ENCODE measurements around the gene RAB44.

Gene RAB44

DNA sequence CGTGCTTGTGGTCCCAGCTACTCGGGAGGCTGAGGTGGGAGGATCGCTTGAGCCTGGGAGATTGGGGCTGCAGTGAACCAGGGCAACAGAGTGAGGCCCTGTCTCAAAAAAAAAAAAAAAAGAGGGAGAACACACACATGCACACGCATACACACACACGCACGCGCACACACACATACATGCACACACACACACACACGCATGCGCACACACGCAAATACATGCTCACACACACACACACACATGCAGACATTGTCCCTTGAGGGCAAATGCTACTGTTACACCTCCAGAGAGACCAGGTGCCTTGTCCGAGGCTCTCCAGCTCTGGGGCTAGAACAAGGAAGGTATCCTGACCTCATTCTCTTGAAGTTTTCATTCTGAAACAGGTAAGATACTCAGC lies 64.5 kb downstream of the RAB44 start:
- no peak overlapping the region for H3K27ac ChIP-seq
- TF ChIP-seq, protein P1, sequence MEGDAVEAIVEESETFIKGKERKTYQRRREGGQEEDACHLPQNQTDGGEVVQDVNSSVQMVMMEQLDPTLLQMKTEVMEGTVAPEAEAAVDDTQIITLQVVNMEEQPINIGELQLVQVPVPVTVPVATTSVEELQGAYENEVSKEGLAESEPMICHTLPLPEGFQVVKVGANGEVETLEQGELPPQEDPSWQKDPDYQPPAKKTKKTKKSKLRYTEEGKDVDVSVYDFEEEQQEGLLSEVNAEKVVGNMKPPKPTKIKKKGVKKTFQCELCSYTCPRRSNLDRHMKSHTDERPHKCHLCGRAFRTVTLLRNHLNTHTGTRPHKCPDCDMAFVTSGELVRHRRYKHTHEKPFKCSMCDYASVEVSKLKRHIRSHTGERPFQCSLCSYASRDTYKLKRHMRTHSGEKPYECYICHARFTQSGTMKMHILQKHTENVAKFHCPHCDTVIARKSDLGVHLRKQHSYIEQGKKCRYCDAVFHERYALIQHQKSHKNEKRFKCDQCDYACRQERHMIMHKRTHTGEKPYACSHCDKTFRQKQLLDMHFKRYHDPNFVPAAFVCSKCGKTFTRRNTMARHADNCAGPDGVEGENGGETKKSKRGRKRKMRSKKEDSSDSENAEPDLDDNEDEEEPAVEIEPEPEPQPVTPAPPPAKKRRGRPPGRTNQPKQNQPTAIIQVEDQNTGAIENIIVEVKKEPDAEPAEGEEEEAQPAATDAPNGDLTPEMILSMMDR (IDR thresholded peaks at IDR 0.05), result no peak
- no peak for TF ChIP-seq ZFX (IDR thresholded peaks at IDR 0.05; ENCODE audit: borderline replicate concordance)

DNA sequence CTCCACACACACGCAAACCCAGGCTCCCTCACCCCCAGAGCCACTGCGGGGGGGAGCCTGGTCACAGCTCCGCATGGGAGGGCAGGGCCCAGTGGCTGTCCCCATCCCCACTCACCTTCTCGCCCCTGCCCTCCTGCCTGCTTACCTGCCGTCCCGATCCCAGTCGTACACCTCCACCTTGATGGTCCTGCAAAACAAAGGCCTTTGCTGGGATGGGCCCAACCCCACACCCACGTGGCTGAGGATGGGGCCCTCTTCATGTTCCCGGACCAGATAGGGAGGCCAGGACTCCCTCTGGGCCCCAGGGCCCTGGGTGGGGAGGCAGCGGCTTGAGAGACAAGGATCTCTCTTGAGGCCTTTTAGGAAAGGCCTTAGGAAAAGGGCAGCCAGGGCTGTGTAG lies 67.6 kb downstream of the RAB44 start:
- no peak overlapping the region for H3K27ac ChIP-seq
- TF ChIP-seq, protein P1 (IDR thresholded peaks at IDR 0.05), result no peak
- no peak for TF ChIP-seq ZFX (IDR thresholded peaks at IDR 0.05; ENCODE audit: borderline replicate concordance)

DNA sequence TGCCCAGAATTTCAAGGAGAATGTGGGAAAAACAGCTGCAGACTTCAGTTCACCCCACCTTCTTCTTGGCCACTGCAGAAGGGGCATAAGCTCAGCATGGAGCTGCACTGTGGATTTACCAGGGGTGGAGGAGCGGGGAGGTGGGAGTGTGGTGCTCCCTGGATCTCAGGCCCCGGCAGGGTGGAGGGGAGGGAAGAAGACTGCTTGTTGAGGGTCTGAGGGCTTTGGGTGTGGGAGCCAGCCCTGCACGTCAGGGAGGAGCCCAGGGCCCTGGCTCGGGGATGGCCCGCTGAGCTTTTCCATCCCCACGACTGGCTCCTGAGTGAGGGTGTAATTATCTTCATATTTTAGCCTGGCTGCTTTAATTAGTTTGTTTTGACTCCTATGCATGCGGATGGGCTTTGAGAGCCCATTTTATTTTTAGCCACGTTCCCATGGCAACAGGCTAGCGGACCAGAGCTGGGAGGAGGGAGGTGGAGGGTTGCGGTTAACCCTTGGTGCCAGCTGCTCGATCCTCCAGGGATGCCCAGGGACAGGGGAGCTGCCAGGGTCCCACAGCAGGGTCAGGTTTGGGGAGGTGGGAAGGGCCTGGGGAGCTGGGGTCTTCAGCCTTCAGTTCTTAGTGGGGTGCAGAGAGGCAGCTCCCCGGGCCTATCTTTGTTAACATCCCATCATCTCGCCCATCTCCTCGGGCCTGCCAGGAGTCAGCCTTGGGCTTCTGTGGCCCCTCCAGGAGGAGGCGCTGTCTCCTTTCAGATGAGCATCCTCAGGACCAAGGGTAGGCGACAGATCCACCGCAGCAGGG lies 68.2 kb downstream of the RAB44 start:
- H3K27ac ChIP-seq, result no peak overlapping the region
- TF ChIP-seq, protein P1 (IDR thresholded peaks at IDR 0.05), result peak; percentile 90
- no peak for TF ChIP-seq ZFX (IDR thresholded peaks at IDR 0.05; ENCODE audit: borderline replicate concordance)

DNA sequence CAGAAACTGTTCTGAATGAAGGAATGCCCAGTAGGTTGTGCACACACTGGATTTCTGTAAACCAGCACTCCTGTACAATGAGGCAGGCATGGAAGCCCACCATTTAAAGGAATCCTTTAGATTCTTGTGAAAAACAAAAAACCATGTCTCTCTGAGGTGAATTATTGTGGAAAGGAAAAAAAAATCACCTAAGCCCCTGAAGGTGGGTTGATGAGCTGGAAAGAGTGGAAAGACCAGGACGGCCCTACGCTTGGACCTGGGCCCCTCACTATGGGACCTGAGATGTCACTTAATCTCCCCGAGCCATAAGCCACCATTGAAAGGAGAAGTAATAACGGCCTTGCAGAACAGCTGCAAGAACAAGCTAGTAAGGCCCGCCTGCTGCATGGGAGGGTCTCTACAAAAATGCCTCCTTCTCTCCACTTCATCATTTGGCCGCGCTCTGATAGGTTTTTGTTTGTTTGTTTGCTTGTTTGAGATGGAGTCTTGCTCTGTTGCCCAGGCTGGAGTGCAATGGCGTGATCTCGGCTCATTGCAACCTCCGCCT lies 68.8 kb downstream of the RAB44 start:
- no peak for TF ChIP-seq ZFX (IDR thresholded peaks at IDR 0.05; ENCODE audit: borderline replicate concordance)
- TF ChIP-seq, protein P1 (IDR thresholded peaks at IDR 0.05), result peak; percentile 62

DNA sequence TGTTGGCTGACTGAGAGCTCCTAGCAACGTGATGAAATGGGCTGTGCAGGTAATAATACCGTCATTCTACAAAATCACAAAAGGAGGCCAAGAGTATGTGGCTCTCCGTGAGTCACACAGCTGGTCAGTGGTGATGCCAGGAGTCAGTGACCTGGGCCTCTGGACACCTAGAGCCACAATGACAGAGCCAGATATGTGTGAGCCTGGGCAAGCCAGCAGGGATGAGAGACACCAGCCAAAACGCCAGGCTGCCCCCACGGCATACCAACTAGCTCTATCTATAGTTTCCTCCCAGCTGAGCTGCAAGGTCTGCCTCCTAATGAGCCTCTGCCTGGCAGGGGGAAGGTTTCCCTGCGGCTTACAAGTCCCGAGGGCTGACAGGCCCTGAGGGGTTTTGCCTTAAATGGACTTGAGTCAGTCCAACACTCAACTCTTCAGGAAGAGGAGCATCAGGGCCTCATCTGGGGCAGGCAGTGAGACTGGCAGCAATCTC lies 71.6 kb downstream of the RAB44 start:
- H3K27ac ChIP-seq, result no peak overlapping the region
- no peak for TF ChIP-seq ZFX (IDR thresholded peaks at IDR 0.05; ENCODE audit: borderline replicate concordance)
- TF ChIP-seq, protein P1 (IDR thresholded peaks at IDR 0.05), result no peak

More for the DNA sequence above, 68.8 kb downstream of the RAB44 start:
- H3K27ac ChIP-seq, result no peak overlapping the region

DNA sequence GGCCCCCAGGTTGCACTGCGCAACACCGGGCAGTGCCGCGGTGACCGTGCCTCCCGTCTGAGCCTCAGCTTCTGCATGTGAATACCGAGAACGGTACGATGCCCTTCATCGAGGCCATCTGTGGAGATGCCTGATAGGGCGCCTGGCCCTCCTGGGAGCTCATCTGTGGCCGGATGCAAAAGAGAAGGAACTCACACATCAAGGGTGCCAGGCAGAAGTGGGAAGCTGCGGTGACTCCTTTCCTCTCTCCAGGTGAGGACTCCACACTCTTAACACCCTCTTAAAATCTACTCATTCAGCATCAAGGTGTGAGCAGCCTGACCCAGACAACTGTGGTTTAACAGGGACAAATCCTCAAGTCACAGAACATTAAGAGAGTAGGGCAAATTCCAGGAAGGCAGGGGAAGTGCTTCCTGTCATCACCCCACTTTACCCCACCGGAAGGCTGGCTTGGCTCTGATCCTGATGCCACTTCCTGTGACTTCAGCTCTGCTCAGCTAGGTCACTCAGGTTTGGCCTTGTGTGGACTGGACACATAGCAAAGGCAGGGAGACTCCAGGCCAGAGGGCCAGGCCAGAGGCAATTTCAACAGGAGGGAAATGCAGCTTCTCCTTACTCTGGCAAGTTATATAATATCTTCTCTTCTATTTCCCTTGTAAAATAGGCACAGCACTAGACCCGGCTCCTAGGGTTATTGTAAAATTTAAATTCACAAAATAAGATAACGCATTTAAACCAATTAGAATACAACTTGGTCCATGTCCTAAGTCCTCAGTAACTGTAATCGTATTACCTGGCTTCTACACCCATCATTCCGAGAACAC lies 72.3 kb downstream of the RAB44 start:
- H3K27ac ChIP-seq, result no peak overlapping the region
- TF ChIP-seq, protein P1 (IDR thresholded peaks at IDR 0.05), result no peak
- TF ChIP-seq ZFX (IDR thresholded peaks at IDR 0.05; ENCODE audit: borderline replicate concordance), result no peak
